OCI-LY7 (cell line): ENCODE data around the gene ERCC4.

Experiments
- CTCF ChIP-seq: fragments of 200-600 bp; sonication (generic); conservative IDR thresholded peaks from 2 replicates; pipeline ENCODE4 v1.5.1; 2014; ENCODE audit warnings: mild to moderate bottlenecking, antibody characterized with exemption, low read length, moderate library complexity, mixed read lengths
- EZH2phosphoT487 ChIP-seq: fragments of 200-600 bp; sonication (generic); IDR thresholded peaks from 2 replicates; pipeline ENCODE4 v1.6.1; 2018; ENCODE audit warnings: low read depth, borderline replicate concordance, mild to moderate bottlenecking, mixed run types, antibody characterized with exemption, low read length, moderate library complexity, mixed read lengths

- TF ChIP-seq CTCF, result no peak
- TF ChIP-seq EZH2phosphoT487, result no peak
These were observed 37.5 kb downstream of the ERCC4 start for GRCh38 chr16:13957197-13958078.
